HepG2 (cell line): ENCODE data around the gene PALMD. TPM values are rescaled to one million over a fixed set of nuclear protein-coding genes. Genes with fewer than 3 reads are reported as not detected.
A peak's percentile ranks its signal among the peaks of the same experiment; 100 is the strongest.

Experiments used
- CC2D1A ChIP-seq: sonication (generic); formaldehyde crosslinking; IDR thresholded peaks from 2 replicates; pipeline ENCODE4 v1.8.1; 2023; ENCODE audit warnings: mild to moderate bottlenecking, missing genetic modification reagents
- FOXP1 ChIP-seq, 2 experiments: fragments of 450-650 bp in 1 of 2; IDR thresholded peaks; 2 replicates each; pipeline ENCODE4 v1.6.1; 2017 to 2018; ENCODE audit warnings: antibody characterized with exemption in 1 of 2
- HOXD1 ChIP-seq: sonication (generic); formaldehyde crosslinking; IDR thresholded peaks from 2 replicates; pipeline ENCODE4 v1.5.0; 2020; ENCODE audit warnings: missing genetic modification reagents
- KAT7 ChIP-seq: IDR thresholded peaks from 2 replicates; pipeline ENCODE4 v1.6.1; 2018; ENCODE audit warnings: borderline replicate concordance, missing compliant biosample characterization
- MAX ChIP-seq: IDR thresholded peaks from 2 replicates; pipeline ENCODE4 v1.6.1; 2012; ENCODE audit warnings: inconsistent platforms
- PCBP1 ChIP-seq: fragments of 200-400 bp; formaldehyde crosslinking; IDR thresholded peaks from 2 replicates; pipeline ENCODE4 v1.6.1; 2017; ENCODE audit warnings: mild to moderate bottlenecking, low read depth, low read length, borderline replicate concordance
- SKI ChIP-seq: fragments of 450-650 bp; IDR thresholded peaks from one replicate; pipeline ENCODE4 v1.6.1; 2018; ENCODE audit warnings: mild to moderate bottlenecking; ENCODE audit not compliant: partially characterized antibody
- SUZ12 ChIP-seq: fragments of 150-350 bp; IDR thresholded peaks from 2 replicates; pipeline ENCODE4 v1.6.1; 2014; ENCODE audit warnings: low read depth, low read length
- ZFP36L2 ChIP-seq: sonication (generic); formaldehyde crosslinking; IDR thresholded peaks from 2 replicates; pipeline ENCODE4 v1.4.0; 2020; ENCODE audit warnings: missing genetic modification reagents
- ZNF550 ChIP-seq: sonication (generic); formaldehyde crosslinking; IDR thresholded peaks from 2 replicates; pipeline ENCODE4 v1.4.0; 2020; ENCODE audit warnings: mild to moderate bottlenecking, missing genetic modification reagents, borderline replicate concordance
- ZNF557 ChIP-seq: sonication (generic); formaldehyde crosslinking; IDR thresholded peaks from 2 replicates; pipeline ENCODE4 v1.4.0; 2020; ENCODE audit warnings: missing genetic modification reagents
- ZNF572 ChIP-seq: sonication (generic); formaldehyde crosslinking; IDR thresholded peaks from 2 replicates; pipeline ENCODE4 v1.5.1; 2020; ENCODE audit warnings: mild to moderate bottlenecking, missing genetic modification reagents
- ZNF678 ChIP-seq: sonication (generic); formaldehyde crosslinking; IDR thresholded peaks from 2 replicates; pipeline ENCODE4 v1.4.0; 2020; ENCODE audit warnings: mild to moderate bottlenecking, missing genetic modification reagents
- polyA plus RNA-seq, 8 experiments: library from polyadenylated mRNA; depleted of rRNA in 3 of 8; stranded (reverse) in 7 of 8; unstranded in 1 of 8; fragments of >200 nt; fragmentation: Illumina TruSeq in 4 of 8; extraction: Trizol in 4 of 8; gene quantifications; 2 replicates each; pipeline versions ENCODE4 v1.2.1 to v1.2.3, GENCODE V29; 2011 to 2016; ENCODE audit warnings: low read depth in 4 of 8, missing spikeins in 1 of 8, mixed read lengths in 1 of 8; ENCODE audit not compliant: insufficient read depth in 1 of 8
- total RNA-seq, 5 experiments: library from RNA; depleted of rRNA; stranded (reverse); fragments of >200 nt; fragmentation: Illumina TruSeq; extraction: Trizol; gene quantifications; 2 replicates each; pipeline ENCODE4 v1.2.3, GENCODE V29; 2016; ENCODE audit warnings: low read depth in 1 of 5
- TF ChIP-seq, protein P1 (sequence below): sonication (generic); formaldehyde crosslinking; IDR thresholded peaks from 2 replicates; pipeline ENCODE4 v1.4.0; 2020; ENCODE audit warnings: mild to moderate bottlenecking, missing genetic modification reagents
- TF ChIP-seq, protein P2 (sequence below), 2 experiments: fragments of 450-650 bp in 1 of 2; sonication (generic) in 1 of 2; formaldehyde crosslinking in 1 of 2; IDR thresholded peaks; 2 replicates each; pipeline versions ENCODE4 v1.6.1 to v1.8.0; 2016 to 2022; ENCODE audit warnings: antibody characterized with exemption in 1 of 2, mild to moderate bottlenecking in 1 of 2, missing genetic modification reagents in 1 of 2

PALMD gene
- total and polyA plus RNA-seq, 2 of the 13 experiments (the other 11 are each of a cell fraction or from before 2014, with no cell fraction given), result 5.5 to 31.1 TPM

GRCh38 chr1:99645699-99646531 lies at the start of gene PALMD (continued):
- TF ChIP-seq, protein P1, sequence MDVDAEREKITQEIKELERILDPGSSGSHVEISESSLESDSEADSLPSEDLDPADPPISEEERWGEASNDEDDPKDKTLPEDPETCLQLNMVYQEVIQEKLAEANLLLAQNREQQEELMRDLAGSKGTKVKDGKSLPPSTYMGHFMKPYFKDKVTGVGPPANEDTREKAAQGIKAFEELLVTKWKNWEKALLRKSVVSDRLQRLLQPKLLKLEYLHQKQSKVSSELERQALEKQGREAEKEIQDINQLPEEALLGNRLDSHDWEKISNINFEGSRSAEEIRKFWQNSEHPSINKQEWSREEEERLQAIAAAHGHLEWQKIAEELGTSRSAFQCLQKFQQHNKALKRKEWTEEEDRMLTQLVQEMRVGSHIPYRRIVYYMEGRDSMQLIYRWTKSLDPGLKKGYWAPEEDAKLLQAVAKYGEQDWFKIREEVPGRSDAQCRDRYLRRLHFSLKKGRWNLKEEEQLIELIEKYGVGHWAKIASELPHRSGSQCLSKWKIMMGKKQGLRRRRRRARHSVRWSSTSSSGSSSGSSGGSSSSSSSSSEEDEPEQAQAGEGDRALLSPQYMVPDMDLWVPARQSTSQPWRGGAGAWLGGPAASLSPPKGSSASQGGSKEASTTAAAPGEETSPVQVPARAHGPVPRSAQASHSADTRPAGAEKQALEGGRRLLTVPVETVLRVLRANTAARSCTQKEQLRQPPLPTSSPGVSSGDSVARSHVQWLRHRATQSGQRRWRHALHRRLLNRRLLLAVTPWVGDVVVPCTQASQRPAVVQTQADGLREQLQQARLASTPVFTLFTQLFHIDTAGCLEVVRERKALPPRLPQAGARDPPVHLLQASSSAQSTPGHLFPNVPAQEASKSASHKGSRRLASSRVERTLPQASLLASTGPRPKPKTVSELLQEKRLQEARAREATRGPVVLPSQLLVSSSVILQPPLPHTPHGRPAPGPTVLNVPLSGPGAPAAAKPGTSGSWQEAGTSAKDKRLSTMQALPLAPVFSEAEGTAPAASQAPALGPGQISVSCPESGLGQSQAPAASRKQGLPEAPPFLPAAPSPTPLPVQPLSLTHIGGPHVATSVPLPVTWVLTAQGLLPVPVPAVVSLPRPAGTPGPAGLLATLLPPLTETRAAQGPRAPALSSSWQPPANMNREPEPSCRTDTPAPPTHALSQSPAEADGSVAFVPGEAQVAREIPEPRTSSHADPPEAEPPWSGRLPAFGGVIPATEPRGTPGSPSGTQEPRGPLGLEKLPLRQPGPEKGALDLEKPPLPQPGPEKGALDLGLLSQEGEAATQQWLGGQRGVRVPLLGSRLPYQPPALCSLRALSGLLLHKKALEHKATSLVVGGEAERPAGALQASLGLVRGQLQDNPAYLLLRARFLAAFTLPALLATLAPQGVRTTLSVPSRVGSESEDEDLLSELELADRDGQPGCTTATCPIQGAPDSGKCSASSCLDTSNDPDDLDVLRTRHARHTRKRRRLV (CRISPR knock-in tag), result no peak
- TF ChIP-seq, protein P2, sequence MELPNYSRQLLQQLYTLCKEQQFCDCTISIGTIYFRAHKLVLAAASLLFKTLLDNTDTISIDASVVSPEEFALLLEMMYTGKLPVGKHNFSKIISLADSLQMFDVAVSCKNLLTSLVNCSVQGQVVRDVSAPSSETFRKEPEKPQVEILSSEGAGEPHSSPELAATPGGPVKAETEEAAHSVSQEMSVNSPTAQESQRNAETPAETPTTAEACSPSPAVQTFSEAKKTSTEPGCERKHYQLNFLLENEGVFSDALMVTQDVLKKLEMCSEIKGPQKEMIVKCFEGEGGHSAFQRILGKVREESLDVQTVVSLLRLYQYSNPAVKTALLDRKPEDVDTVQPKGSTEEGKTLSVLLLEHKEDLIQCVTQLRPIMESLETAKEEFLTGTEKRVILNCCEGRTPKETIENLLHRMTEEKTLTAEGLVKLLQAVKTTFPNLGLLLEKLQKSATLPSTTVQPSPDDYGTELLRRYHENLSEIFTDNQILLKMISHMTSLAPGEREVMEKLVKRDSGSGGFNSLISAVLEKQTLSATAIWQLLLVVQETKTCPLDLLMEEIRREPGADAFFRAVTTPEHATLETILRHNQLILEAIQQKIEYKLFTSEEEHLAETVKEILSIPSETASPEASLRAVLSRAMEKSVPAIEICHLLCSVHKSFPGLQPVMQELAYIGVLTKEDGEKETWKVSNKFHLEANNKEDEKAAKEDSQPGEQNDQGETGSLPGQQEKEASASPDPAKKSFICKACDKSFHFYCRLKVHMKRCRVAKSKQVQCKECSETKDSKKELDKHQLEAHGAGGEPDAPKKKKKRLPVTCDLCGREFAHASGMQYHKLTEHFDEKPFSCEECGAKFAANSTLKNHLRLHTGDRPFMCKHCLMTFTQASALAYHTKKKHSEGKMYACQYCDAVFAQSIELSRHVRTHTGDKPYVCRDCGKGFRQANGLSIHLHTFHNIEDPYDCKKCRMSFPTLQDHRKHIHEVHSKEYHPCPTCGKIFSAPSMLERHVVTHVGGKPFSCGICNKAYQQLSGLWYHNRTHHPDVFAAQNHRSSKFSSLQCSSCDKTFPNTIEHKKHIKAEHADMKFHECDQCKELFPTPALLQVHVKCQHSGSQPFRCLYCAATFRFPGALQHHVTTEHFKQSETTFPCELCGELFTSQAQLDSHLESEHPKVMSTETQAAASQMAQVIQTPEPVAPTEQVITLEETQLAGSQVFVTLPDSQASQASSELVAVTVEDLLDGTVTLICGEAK (IDR thresholded peaks at IDR 0.05), result no peak
- TF ChIP-seq, protein P2 (CRISPR knock-in tag; IDR thresholded peaks at IDR 0.05), result 0 out of 2 replicates have a peak, but pooled peaks have one; percentile 30
- TF ChIP-seq ZFP36L2 (no peak), ZNF572 (CRISPR knock-in tag) (no peak), SKI (no peak), SUZ12 (no peak), MAX (no peak), FOXP1 (IDR thresholded peaks at IDR 0.05) (no peak), FOXP1 (CRISPR knock-in tag; IDR thresholded peaks at IDR 0.05) (no peak), HOXD1 (CRISPR knock-in tag) (no peak), CC2D1A (CRISPR knock-in tag) (no peak), PCBP1 (no peak), KAT7 (CRISPR knock-in tag) (no peak; the same call in none of the 2 replicates), ZNF678 (CRISPR knock-in tag) (no peak), ZNF557 (no peak), ZNF550 (CRISPR knock-in tag) (no peak)
